HL-60 (cell line): ENCODE measurements around the gene ZNF629.

ENCODE experiments used
- DNase-seq, 2 experiments: peaks; one replicate each; pipeline ENCODE4 v3.0.0-alpha.2; 2010 to 2020; ENCODE audit warnings: low read depth in 1 of 2, low spot score in 1 of 2
- H3K27ac ChIP-seq: fragments of 250-450 bp; sonication (Bioruptor Pico); replicated peaks from 2 replicates; pipeline ENCODE4 v1.5.1; 2020; ENCODE audit warnings: mild to moderate bottlenecking, moderate library complexity
- H3K27me3 ChIP-seq: fragments of 250-450 bp; sonication (Bioruptor Pico); 2 replicates; pipeline ENCODE4 v1.5.1; 2021; ENCODE audit warnings: mild to moderate bottlenecking, moderate library complexity; ENCODE audit not compliant: insufficient read depth, poor library complexity, severe bottlenecking
- H3K4me3 ChIP-seq: replicated peaks from 2 replicates; pipeline ENCODE4 v1.5.1; 2011; ENCODE audit warnings: mild to moderate bottlenecking, control low read depth, low read length; ENCODE audit not compliant: insufficient read depth
- GABPA ChIP-seq: IDR thresholded peaks from 2 replicates; pipeline ENCODE4 v1.6.1; 2012; ENCODE audit warnings: low read depth
- POLR2AphosphoS5 ChIP-seq: IDR thresholded peaks from 2 replicates; pipeline ENCODE4 v1.6.1; 2012; ENCODE audit warnings: low read depth
- SPI1 ChIP-seq: IDR thresholded peaks from 2 replicates; pipeline ENCODE4 v1.6.1; 2012; ENCODE audit warnings: low read depth, mild to moderate bottlenecking, borderline replicate concordance
- TF ChIP-seq, protein P1 (sequence below): IDR thresholded peaks from 2 replicates; pipeline ENCODE4 v1.6.1; 2012; ENCODE audit warnings: low read depth; ENCODE audit not compliant: insufficient replicate concordance
- TF ChIP-seq, protein P2 (sequence below): IDR thresholded peaks from one replicate; pipeline ENCODE4 v1.5.1; 2011; ENCODE audit warnings: low read length, control low read depth, inconsistent platforms; ENCODE audit not compliant: insufficient read depth

Gene ZNF629

DNA sequence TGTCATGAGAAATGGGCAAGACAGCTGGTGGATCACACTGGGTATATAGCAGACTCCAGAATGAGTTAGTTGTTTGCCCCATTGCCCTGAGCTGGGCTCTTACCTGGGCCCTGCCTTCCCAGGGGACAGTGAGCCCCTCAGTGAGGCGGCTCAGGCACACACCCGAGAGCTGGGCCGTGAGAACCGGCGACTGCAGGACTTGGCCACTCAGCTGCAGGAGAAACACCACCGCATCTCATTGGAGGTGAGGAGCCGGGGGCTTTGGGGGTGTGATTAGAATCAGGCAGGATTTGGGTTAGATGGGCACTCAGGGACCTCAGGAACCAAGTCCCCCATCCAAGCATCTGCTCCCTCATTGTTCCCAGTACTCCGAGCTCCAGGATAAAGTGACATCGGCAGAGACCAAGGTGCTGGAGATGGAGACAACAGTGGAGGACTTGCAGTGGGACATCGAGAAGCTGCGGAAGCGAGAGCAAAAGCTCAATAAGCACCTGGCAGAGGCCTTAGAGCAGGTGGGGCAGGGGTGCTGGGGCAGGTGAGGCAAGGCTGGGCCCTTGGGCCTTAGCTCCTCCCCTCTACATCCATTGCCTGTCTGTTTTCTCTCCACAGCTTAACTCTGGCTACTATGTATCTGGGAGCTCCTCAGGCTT is 22.1 kb downstream of the ZNF629 start:
- H3K4me3 ChIP-seq: no peak overlapping the region
- DNase-seq: no peak
- no peak overlapping the region for H3K27ac ChIP-seq
- TF ChIP-seq POLR2AphosphoS5 (no peak), SPI1 (no peak), GABPA (no peak)
- TF ChIP-seq, protein P1, sequence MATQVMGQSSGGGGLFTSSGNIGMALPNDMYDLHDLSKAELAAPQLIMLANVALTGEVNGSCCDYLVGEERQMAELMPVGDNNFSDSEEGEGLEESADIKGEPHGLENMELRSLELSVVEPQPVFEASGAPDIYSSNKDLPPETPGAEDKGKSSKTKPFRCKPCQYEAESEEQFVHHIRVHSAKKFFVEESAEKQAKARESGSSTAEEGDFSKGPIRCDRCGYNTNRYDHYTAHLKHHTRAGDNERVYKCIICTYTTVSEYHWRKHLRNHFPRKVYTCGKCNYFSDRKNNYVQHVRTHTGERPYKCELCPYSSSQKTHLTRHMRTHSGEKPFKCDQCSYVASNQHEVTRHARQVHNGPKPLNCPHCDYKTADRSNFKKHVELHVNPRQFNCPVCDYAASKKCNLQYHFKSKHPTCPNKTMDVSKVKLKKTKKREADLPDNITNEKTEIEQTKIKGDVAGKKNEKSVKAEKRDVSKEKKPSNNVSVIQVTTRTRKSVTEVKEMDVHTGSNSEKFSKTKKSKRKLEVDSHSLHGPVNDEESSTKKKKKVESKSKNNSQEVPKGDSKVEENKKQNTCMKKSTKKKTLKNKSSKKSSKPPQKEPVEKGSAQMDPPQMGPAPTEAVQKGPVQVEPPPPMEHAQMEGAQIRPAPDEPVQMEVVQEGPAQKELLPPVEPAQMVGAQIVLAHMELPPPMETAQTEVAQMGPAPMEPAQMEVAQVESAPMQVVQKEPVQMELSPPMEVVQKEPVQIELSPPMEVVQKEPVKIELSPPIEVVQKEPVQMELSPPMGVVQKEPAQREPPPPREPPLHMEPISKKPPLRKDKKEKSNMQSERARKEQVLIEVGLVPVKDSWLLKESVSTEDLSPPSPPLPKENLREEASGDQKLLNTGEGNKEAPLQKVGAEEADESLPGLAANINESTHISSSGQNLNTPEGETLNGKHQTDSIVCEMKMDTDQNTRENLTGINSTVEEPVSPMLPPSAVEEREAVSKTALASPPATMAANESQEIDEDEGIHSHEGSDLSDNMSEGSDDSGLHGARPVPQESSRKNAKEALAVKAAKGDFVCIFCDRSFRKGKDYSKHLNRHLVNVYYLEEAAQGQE: no peak
- TF ChIP-seq, protein P2, sequence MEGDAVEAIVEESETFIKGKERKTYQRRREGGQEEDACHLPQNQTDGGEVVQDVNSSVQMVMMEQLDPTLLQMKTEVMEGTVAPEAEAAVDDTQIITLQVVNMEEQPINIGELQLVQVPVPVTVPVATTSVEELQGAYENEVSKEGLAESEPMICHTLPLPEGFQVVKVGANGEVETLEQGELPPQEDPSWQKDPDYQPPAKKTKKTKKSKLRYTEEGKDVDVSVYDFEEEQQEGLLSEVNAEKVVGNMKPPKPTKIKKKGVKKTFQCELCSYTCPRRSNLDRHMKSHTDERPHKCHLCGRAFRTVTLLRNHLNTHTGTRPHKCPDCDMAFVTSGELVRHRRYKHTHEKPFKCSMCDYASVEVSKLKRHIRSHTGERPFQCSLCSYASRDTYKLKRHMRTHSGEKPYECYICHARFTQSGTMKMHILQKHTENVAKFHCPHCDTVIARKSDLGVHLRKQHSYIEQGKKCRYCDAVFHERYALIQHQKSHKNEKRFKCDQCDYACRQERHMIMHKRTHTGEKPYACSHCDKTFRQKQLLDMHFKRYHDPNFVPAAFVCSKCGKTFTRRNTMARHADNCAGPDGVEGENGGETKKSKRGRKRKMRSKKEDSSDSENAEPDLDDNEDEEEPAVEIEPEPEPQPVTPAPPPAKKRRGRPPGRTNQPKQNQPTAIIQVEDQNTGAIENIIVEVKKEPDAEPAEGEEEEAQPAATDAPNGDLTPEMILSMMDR: no peak
- H3K27me3 ChIP-seq: no peaks in the 10 kb centered on the region

DNA sequence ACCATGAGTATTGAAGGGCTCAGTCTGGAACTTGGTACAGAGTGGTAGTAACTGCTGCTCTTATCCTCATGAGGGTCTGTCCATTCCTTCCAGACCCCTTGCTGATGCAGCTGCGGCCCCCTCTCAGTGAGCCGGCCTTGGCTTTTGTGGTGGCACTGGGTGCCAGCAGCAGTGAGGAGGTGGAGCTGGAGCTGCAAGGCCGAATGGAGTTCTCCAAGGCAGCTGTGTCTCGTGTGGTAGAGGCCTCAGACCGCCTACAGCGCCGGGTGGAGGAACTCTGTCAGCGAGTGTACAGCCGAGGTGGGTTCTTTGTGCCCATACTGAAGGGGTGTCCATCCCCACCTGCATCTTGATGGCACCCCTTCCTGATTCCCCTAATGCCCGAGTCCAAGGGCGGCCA is 22.9 kb downstream of the ZNF629 start:
- no peak for TF ChIP-seq SPI1
- TF ChIP-seq, protein P1: no peak
- TF ChIP-seq, protein P2: no peak
- TF ChIP-seq GABPA: no peak
- no peak for TF ChIP-seq POLR2AphosphoS5
- DNase-seq: no peak
- H3K27ac ChIP-seq: no peak overlapping the region
- no peak overlapping the region for H3K4me3 ChIP-seq
- no peaks in the 10 kb centered on the region for H3K27me3 ChIP-seq

DNA sequence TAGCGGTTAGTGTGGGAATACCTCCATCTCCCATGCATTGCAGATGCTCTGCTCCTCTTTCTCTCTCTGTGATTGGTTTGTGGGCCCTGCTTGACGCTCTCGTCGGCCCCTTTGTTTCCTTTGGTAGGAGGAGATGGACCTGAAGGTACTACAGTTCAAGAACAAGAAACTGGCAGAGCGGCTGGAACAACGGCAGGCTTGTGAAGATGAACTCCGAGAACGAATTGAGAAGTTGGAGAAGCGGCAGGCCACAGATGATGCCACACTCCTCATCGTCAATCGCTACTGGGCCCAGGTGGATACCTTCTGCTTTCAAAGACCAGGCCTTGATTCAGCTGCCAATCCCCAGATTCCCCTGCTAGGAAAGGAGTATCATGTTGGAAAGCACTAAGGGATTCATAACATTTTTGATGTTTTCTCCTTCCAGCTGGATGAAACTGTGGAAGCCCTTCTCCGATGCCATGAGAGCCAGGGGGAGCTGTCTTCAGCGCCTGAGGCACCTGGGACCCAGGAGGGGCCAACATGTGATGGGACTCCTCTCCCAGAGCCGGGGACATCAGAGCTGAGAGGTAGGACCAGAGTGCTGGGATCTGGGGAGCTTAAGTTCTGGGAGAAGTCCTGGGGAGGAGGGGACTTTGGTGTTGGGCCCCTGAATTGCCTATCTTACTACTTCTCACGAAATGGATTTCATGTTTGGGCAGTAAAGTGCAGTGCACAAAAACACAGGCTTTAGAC is 23.8 kb downstream of the ZNF629 start:
- no peak for DNase-seq
- Histone ChIP-seq H3K4me3 (peak overlapping the region; percentile 89), H3K27ac (peak overlapping the region; percentile 96), H3K27me3 (no peaks in the 10 kb centered on the region)
- TF ChIP-seq, protein P2: no peak
- TF ChIP-seq GABPA: no peak
- TF ChIP-seq POLR2AphosphoS5: no peak
- TF ChIP-seq SPI1: no peak
- TF ChIP-seq, protein P1: no peak
